DOHH2 (cell line): ENCODE measurements around the gene TMEM263.

Experiments used
- CTCF ChIP-seq: fragments of 200-600 bp; sonication (generic); IDR thresholded peaks from one replicate; pipeline ENCODE4 v1.5.1; 2014; ENCODE audit warnings: antibody characterized with exemption, mild to moderate bottlenecking, low read depth, low read length; ENCODE audit not compliant: poor library complexity, severe bottlenecking
- EZH2phosphoT487 ChIP-seq: fragments of 200-600 bp; sonication (generic); IDR thresholded peaks from 2 replicates; pipeline ENCODE4 v1.6.1; 2017; ENCODE audit warnings: borderline replicate concordance, mild to moderate bottlenecking, antibody characterized with exemption, low read length, moderate library complexity, mixed read lengths

DNA sequence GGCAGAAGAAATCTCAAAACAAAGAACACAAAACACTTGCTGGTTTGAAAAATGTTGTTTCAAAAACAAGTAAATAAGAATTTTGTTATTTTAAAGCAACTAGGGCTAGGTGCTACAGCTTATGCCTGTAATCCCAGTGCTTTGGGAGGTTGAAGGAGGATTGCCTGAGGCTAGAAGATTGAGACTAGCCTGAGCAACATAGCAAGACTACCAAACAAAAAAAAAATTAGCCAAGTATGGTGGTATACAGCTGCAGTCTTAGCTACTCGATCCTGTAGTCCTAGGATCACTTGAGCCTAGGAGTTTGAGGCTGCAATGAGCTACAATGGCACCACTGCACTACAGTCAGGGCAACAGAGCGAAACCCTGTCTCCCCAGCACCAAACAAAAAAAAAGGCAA is 63.8 kb downstream of the TMEM263 start:
- no peak for TF ChIP-seq CTCF
- TF ChIP-seq EZH2phosphoT487: no peak
